AG04449 (cell line): ENCODE measurements around the gene ITIH1.

Source experiments
- CTCF ChIA-PET: fragments of 350-600 bp; formaldehyde crosslinking; extraction: SDS; loops from one replicate; lab custom pipeline; 2021; ENCODE audit warnings: antibody characterized with exemption; lab: Yijun Ruan, JAX
- POLR2A ChIA-PET: fragments of 400-600, 350-600 bp; formaldehyde crosslinking; extraction: SDS; loops from one replicate; lab custom pipeline; 2020; ENCODE audit warnings: antibody characterized with exemption, inconsistent platforms; lab: Yijun Ruan, JAX
- DNase-seq: peaks from one replicate; pipeline ENCODE4 v3.0.0-alpha.2; 2010; ENCODE audit warnings: low read depth, low spot score
- H3K4me3 ChIP-seq: 2 replicates; pipeline ENCODE4 v1.5.1; 2011; ENCODE audit warnings: low read depth, mild to moderate bottlenecking, control low read depth, low read length
- TF ChIP-seq, protein P1 (sequence below): IDR thresholded peaks from one replicate; pipeline ENCODE4 v1.5.1; 2011; ENCODE audit warnings: mild to moderate bottlenecking, moderate library complexity, low read length, control low read depth, inconsistent platforms; ENCODE audit not compliant: insufficient read depth; ENCODE audit errors: missing control alignments

Gene ITIH1

DNA sequence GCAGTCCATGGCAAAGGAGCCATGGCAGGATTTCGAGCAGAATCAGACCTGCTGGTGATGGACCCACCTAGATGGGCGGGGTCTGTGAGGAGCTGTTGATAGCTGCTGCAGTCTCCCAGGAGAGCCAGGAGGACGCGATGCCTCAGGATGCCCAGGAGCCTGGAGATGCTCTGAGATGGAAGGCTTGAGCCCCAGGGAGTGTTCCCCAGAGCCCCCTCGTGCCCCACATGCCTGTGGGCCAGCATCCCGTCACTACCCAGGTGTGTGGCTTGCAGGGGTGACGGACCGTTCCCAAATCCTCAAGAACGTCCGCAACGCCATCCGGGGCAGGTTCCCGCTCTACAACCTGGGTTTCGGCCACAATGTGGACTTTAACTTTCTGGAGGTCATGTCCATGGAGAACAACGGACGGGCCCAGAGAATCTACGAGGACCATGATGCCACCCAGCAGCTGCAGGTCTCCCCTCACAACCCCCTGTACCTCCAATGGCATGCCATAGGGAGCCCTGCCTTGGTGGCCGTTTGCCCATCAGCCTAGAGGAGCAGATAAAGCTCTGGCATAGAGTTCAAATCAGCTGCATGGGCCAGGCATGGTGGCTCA is 6.7 kb downstream of the ITIH1 start:
- no peak for DNase-seq
- POLR2A ChIA-PET: no interaction called here
- CTCF ChIA-PET: interaction anchor here (1.3 kb wide), 1 partner anchor 35 kb away, joined by 4 read pairs; no protein-coding TSS in a partner anchor
- TF ChIP-seq, protein P1, sequence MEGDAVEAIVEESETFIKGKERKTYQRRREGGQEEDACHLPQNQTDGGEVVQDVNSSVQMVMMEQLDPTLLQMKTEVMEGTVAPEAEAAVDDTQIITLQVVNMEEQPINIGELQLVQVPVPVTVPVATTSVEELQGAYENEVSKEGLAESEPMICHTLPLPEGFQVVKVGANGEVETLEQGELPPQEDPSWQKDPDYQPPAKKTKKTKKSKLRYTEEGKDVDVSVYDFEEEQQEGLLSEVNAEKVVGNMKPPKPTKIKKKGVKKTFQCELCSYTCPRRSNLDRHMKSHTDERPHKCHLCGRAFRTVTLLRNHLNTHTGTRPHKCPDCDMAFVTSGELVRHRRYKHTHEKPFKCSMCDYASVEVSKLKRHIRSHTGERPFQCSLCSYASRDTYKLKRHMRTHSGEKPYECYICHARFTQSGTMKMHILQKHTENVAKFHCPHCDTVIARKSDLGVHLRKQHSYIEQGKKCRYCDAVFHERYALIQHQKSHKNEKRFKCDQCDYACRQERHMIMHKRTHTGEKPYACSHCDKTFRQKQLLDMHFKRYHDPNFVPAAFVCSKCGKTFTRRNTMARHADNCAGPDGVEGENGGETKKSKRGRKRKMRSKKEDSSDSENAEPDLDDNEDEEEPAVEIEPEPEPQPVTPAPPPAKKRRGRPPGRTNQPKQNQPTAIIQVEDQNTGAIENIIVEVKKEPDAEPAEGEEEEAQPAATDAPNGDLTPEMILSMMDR: no peak
- no peak overlapping the region for H3K4me3 ChIP-seq

DNA sequence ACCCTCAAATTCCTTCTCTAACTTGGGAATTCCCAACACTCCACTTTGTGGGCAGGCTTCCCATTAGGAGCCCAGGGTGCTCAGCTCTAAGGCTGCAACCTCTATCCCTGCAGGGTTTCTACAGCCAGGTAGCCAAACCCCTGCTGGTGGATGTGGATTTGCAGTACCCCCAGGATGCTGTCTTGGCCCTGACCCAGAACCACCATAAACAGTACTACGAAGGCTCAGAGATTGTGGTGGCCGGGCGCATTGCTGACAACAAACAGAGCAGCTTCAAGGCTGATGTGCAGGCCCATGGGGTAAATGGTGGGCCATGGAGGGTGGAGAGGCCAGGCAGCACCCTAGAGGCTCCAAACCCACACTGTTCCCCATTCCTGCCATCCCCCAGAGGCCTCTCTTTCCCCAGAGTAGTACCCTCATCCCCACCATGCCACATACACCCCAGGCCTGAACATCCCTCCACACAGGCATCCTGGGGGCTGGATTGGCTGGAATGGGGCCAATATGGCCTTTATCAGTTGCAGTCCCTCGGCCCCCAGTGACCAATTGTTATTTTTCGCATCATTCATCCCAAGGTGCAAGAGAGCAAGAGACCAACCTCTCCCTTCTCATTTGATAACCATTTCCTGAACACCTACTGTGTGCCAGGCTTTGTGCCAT is 7.7 kb downstream of the ITIH1 start:
- DNase-seq: no peak
- CTCF ChIA-PET: no interaction called here
- POLR2A ChIA-PET: no interaction called here
- TF ChIP-seq, protein P1: no peak
- H3K4me3 ChIP-seq: no peak overlapping the region

DNA sequence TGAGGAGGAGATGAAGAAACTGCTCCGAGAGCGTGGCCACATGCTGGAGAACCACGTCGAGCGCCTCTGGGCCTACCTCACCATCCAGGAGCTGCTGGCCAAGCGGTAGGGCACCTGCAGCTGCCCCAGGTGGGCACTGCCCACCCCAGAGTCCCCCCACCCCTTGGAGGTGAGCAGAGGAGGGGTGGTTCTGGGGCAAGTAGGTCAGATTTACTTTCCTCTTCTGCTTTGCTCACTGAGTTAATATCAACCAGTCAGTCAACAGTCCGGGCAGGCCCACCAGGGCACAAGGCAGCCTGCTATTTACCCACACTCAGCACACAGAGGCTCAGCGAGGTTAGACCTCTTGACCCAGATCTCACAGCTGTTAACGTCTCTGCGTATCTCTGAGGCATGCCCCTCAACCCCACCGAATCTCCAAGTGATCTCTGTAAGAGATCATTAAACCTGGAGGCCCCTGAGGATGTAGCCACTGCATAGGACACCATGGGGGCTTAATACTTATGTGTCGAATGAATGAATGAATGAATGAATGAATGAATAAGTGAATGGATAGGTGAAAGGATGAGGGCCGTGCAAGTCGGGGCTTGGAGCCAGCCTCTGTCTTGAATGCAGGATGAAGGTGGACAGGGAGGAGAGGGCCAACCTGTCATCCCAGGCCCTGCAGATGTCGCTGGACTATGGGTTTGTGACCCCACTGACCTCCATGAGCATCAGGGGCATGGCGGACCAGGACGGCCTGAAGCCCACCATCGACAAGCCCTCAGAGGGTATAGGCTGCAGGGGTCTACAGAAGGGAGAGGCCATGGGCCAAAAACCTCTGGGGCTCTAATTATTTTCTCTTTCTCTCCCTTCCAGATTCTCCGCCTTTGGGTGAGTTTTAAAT is 9.2 kb downstream of the ITIH1 start:
- H3K4me3 ChIP-seq: no peak overlapping the region
- ChIA-PET CTCF (interaction anchor here (1.5 kb wide), 1 partner anchor 12 kb away, joined by 4 read pairs; no protein-coding TSS in a partner anchor), POLR2A (no interaction called here)
- TF ChIP-seq, protein P1: no peak
- no peak for DNase-seq

DNA sequence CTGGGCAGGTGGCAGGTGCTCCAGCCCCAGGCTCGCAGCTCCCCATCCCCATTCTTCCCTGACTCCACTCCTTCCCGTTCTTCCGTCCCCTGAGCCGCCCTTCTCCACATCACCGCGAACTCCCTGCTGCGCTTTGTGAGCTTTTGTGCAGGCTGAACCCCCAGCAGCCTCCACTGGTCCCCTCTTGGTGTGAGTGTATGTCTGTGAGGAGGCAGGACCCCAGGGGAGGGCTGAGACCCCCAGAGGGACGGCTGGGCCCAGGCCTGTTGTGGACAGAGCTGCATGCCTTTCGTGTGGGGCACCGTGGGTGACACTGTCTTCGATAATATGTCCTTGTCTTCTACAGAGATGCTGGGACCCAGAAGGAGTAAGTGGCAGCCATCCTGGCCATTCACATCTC is 9.8 kb downstream of the ITIH1 start:
- POLR2A ChIA-PET: no interaction called here
- DNase-seq: no peak
- CTCF ChIA-PET: interaction anchor here (1.4 kb wide), 1 partner anchor 34 kb away, joined by 3 read pairs; no protein-coding TSS in a partner anchor
- TF ChIP-seq, protein P1: no peak
- H3K4me3 ChIP-seq: no peak overlapping the region

DNA sequence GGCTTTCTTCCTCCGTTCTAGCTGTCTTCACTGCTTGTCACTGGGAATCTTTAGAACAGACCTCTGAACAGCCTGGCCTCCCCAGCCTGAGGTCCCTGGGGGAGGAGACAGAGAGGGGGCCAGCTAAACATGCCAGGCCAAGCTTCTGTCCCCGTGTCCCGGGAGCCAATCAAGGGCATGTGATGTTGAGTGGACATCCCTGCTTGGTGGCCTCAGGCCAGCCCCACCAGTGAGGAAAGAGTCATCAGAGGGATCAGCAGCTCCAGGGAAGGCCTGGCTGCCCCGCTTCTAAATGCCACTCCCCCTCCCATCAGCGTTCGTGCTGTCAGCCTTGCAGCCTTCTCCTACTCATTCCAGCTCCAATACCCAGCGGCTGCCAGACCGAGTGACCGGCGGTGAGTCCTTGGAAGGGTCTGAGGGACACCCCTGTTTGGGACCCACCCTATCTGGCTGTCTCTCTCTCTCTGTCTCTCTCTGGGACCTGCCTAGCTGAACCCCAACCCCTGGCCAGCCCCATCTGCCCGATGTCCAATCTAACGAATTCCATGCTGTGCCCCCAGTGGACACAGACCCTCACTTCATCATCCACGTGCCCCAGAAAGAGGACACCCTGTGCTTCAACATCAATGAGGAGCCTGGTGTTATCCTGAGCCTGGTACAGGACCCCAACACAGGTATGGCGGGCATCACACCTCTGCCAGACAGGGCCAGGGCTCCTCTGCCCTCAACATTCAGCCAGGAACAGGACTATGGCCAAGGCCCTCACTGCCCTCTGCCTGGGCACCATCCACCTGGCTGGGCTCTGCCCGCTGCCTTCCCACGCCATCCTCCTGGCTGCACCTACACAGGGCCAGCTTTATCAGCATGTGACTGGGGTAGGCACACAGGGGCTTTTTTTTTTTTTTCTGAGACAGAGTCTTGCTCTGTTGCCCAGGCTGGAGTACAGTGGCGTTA is 10.6 kb downstream of the ITIH1 start:
- H3K4me3 ChIP-seq: no peak overlapping the region
- ChIA-PET CTCF (interaction anchor here (1.4 kb wide), 1 partner anchor 33 kb away, joined by 3 read pairs; no protein-coding TSS in a partner anchor), POLR2A (no interaction called here)
- DNase-seq: no peak
- TF ChIP-seq, protein P1: no peak
